ENCODE measurements around the gene ARFGAP2.
A peak's percentile ranks its signal among the peaks of the same experiment; 100 is the strongest.
"Not testable (repeated sequence)": the region's sequence is repeated elsewhere in the genome, so short reads cannot be mapped to it uniquely, and the experiment has no call there.

The ARFGAP2 gene

GRCh38 chr11:47204637-47204989 is 27.9 kb upstream of the ARFGAP2 start:
- TF ChIP-seq, protein P1, sequence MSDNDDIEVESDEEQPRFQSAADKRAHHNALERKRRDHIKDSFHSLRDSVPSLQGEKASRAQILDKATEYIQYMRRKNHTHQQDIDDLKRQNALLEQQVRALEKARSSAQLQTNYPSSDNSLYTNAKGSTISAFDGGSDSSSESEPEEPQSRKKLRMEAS (IDR thresholded peaks at IDR 0.05; ENCODE audit: low read depth, low read length) = no peak
- TF ChIP-seq MYC (IDR thresholded peaks at IDR 0.05; ENCODE audit: low read depth, low read length) = no peak
- no peak for TF ChIP-seq POLR2A (IDR thresholded peaks at IDR 0.05; ENCODE audit: extremely low read depth, insufficient read length)
- TF ChIP-seq, protein P2, sequence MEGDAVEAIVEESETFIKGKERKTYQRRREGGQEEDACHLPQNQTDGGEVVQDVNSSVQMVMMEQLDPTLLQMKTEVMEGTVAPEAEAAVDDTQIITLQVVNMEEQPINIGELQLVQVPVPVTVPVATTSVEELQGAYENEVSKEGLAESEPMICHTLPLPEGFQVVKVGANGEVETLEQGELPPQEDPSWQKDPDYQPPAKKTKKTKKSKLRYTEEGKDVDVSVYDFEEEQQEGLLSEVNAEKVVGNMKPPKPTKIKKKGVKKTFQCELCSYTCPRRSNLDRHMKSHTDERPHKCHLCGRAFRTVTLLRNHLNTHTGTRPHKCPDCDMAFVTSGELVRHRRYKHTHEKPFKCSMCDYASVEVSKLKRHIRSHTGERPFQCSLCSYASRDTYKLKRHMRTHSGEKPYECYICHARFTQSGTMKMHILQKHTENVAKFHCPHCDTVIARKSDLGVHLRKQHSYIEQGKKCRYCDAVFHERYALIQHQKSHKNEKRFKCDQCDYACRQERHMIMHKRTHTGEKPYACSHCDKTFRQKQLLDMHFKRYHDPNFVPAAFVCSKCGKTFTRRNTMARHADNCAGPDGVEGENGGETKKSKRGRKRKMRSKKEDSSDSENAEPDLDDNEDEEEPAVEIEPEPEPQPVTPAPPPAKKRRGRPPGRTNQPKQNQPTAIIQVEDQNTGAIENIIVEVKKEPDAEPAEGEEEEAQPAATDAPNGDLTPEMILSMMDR (IDR thresholded peaks at IDR 0.05; ENCODE audit: low read depth, low read length) = no peak
- H3K4me3 ChIP-seq (ENCODE audit: low read depth, low read length) = no peak overlapping the region
- DNase-seq (ENCODE audit: low read depth) = no peak

GRCh38 chr11:47202576-47202975 is 25.9 kb upstream of the ARFGAP2 start:
- no peak overlapping the region for H3K4me3 ChIP-seq (ENCODE audit: low read depth, low read length)
- DNase-seq (ENCODE audit: low read depth) = no peak
- no peak for TF ChIP-seq POLR2A (IDR thresholded peaks at IDR 0.05; ENCODE audit: extremely low read depth, insufficient read length)
- TF ChIP-seq, protein P2 (IDR thresholded peaks at IDR 0.05; ENCODE audit: low read depth, low read length) = no peak
- TF ChIP-seq, protein P1 (IDR thresholded peaks at IDR 0.05; ENCODE audit: low read depth, low read length) = no peak
- TF ChIP-seq MYC (IDR thresholded peaks at IDR 0.05; ENCODE audit: low read depth, low read length) = no peak

DNA sequence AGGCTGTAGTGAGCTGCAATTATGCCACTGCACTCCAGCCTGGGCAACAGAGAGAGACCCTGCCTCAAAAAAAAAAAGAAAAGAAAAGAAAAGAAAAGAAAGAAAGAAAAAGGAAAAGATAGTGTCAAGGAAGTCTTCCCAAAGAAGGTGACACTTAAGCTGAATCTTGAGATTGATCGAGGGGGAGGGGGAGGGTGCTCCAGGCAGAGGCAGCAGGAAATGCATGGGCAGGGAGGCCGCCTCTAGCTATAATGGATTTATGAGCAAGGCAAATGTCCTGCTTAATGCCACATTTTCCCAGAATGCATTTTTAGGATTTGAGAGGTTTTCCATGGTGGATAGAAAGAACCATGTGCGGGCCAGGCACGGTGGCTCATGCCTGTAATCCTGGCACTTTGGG is 24.3 kb upstream of the ARFGAP2 start:
- no peak overlapping the region for H3K4me3 ChIP-seq (ENCODE audit: low read depth, low read length)
- TF ChIP-seq, protein P2 (IDR thresholded peaks at IDR 0.05; ENCODE audit: low read depth, low read length) = no peak
- TF ChIP-seq MYC (IDR thresholded peaks at IDR 0.05; ENCODE audit: low read depth, low read length) (no peak), POLR2A (IDR thresholded peaks at IDR 0.05; ENCODE audit: extremely low read depth, insufficient read length) (no peak)
- TF ChIP-seq, protein P1 (IDR thresholded peaks at IDR 0.05; ENCODE audit: low read depth, low read length) = no peak
- DNase-seq (ENCODE audit: low read depth) = no peak

DNA sequence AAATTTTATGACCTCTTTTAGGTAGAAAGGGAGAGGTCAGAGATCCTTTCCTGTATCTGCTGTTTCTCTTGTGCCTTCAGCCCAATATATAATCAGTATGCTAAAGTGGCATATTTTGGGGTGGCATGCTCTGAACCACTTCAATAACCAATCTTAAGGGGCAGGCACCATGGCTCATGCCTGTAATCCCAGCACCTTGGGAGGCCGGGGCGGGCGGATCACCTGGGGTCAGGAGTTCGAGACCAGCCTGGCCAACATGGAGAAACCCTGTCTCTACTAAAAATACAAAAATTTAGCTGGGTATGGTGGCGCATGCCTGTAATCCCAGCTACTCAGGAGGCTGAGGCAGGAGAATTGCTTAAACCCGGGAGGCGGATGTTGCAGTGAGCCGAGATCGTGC is 21.5 kb upstream of the ARFGAP2 start:
- not testable (repeated sequence) for H3K4me3 ChIP-seq (ENCODE audit: low read depth, low read length); DNase-seq (ENCODE audit: low read depth)

GRCh38 chr11:47192111-47192510 is 15.4 kb upstream of the ARFGAP2 start:
- no peak overlapping the region for H3K4me3 ChIP-seq (ENCODE audit: low read depth, low read length)
- TF ChIP-seq, protein P2 (IDR thresholded peaks at IDR 0.05; ENCODE audit: low read depth, low read length) = no peak
- TF ChIP-seq MYC (IDR thresholded peaks at IDR 0.05; ENCODE audit: low read depth, low read length) (no peak), POLR2A (IDR thresholded peaks at IDR 0.05; ENCODE audit: extremely low read depth, insufficient read length) (no peak)
- TF ChIP-seq, protein P1 (IDR thresholded peaks at IDR 0.05; ENCODE audit: low read depth, low read length) = no peak
- no peak for DNase-seq (ENCODE audit: low read depth)

GRCh38 chr11:47191137-47191536 is 14.5 kb upstream of the ARFGAP2 start:
- not testable (repeated sequence) for DNase-seq (ENCODE audit: low read depth)

DNA sequence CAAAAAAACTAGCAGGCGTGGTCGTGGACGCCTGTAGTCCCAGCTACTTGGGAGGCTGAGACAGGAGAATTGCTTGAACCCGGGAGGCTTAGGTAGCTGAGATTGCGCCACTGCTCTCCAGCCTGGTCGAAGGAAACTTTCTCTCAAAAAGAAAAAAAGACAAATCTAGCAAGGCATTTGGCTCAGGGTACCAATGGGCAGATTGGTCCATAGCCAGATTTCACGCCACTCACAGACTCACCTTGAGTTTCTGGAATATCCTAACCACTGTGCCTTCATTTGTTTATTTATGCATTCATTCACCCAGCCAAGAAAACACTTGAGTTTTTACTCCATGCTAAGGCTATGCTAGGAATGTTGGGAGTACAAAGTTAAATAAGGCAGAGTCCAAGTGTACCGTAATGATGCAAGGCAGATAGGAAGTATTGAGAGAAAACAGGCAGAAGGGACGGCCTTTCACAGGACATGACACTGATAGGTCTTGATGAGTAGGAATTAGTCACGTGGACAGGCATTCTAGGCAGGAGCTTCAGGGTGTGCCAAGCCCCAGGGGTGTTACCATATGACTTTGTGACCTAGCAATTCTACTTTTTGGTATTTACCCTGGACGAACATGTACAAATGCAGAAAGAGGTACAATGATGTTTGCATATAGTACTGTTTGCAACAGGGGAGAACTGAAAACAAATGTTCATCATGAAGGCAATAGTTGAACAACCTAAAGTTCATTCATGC is 12.6 kb upstream of the ARFGAP2 start:
- TF ChIP-seq POLR2A (IDR thresholded peaks at IDR 0.05; ENCODE audit: extremely low read depth, insufficient read length) (no peak), MYC (IDR thresholded peaks at IDR 0.05; ENCODE audit: low read depth, low read length) (no peak)
- TF ChIP-seq, protein P2 (IDR thresholded peaks at IDR 0.05; ENCODE audit: low read depth, low read length) = no peak
- TF ChIP-seq, protein P1 (IDR thresholded peaks at IDR 0.05; ENCODE audit: low read depth, low read length) = no peak
- DNase-seq (ENCODE audit: low read depth) = peak; percentile 31
- no peak overlapping the region for H3K4me3 ChIP-seq (ENCODE audit: low read depth, low read length)

More at GRCh38 chr11:47191137-47191536, 14.5 kb upstream of the ARFGAP2 start:
- not testable (repeated sequence) for H3K4me3 ChIP-seq (ENCODE audit: low read depth, low read length)
